HUDEP-2 (cell line): ENCODE measurements around the gene ZNF346.
"Not testable (repeated sequence)": the region's sequence is repeated elsewhere in the genome, so short reads cannot be mapped to it uniquely, and the experiment has no call there.

Source experiments
- DNase-seq, 76 experiments: peaks; one replicate each; lab custom pipeline; 2025; ENCODE audit not compliant: unreplicated experiment in 76 of 76; lab: John Stamatoyannopoulos, UW

The ZNF346 gene, protein sequence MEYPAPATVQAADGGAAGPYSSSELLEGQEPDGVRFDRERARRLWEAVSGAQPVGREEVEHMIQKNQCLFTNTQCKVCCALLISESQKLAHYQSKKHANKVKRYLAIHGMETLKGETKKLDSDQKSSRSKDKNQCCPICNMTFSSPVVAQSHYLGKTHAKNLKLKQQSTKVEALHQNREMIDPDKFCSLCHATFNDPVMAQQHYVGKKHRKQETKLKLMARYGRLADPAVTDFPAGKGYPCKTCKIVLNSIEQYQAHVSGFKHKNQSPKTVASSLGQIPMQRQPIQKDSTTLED

GRCh38 chr5:177022386-177023302 lies at the start of gene ZNF346:
Gene ZNF346, plus strand, starts transcription at chr5:177022696. Its CDS starts 43 bp downstream, at chr5:177022739.
- DNase-seq: peak in 75 of 76 experiments; percentile 17 to 91 (median 81)

DNA sequence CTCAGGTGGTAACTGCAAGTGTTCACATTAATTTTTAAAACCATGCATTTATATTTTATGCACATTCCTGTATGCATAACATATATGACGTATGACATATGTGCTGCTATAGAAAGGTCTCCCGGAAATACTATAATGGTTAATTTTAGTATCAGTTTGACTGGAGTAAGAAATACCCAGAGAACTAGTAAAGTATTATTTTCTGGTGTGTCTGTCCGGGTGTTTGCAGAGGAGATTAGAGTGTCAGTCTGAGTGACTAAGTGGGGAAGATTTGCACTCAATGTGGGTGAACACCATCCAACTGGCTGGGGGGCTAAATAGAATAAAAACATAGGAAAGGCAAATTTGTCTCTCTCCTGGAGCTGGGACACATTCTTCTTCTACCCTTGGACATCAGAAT lies 42.8 kb upstream of the ZNF346 start:
- DNase-seq: no peak

DNA sequence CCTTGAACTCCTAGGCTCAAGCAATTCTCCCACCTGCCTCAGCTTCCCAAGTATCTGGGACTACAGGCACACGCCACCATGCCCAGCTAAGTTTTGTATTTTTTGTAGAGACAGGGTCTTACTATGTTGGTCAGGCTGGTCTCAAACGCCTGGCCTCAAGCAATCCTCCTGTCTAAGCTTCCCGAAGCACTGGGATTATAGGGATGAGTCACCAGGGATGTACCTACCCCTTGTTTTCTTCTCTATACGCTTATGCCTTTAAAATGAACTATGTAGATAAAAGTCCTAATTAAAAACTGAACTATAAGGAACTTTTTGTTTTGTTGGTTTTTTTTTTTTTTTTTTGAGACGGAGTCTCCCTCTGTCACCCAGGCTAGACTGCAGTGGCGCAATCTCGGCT lies 41.7 kb upstream of the ZNF346 start:
- DNase-seq: no peak

DNA sequence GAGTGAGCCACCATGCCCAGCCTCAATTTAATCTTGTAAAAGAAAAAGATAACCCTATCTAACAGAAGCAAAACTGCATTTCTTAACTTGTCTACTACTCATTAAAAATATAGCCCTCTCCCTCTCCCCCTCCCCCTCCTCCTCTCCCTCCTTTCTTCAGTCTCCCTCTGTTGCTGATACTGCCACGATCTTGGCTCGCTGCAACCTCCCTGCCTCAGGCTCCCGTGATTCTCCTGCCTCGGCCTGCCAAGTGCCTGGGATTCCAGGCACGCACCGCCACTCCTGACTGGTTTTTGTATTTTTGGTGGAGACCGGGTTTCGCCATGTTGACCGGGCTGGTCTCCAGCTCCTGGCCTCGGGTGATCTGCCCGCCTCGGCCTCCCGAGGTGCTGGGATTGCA lies 39.4 kb upstream of the ZNF346 start:
- DNase-seq: not testable (repeated sequence)

GRCh38 chr5:176983593-176983992 lies 38.9 kb upstream of the ZNF346 start:
- not testable (repeated sequence) for DNase-seq

- not testable (repeated sequence) for DNase-seq
Observed at GRCh38 chr5:176984176-176984575, 38.3 kb upstream of the ZNF346 start.

GRCh38 chr5:176985516-176985915 lies 37.0 kb upstream of the ZNF346 start:
- DNase-seq: no peak

DNA sequence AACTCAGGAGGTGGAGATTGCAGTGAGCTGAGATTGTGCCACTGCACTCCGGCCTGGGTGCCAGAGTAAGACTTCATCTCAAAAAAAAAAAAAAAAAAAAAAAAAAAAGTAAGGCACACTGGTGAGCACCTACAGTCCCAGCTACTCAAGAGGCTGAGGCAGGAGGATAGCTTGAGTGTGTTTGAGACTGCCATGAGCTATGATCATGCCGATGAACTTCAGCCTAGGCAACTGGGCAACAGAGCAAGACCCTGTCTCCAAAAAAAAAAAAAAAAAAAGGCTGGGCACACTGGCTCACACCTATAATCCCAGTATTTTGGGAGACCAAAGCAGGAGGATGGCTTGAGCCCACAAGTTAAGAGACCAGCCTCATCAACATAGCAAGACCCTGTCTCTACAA lies 36.2 kb upstream of the ZNF346 start:
- no peak for DNase-seq

GRCh38 chr5:176987583-176987982 lies 34.9 kb upstream of the ZNF346 start:
- DNase-seq: no peak

DNA sequence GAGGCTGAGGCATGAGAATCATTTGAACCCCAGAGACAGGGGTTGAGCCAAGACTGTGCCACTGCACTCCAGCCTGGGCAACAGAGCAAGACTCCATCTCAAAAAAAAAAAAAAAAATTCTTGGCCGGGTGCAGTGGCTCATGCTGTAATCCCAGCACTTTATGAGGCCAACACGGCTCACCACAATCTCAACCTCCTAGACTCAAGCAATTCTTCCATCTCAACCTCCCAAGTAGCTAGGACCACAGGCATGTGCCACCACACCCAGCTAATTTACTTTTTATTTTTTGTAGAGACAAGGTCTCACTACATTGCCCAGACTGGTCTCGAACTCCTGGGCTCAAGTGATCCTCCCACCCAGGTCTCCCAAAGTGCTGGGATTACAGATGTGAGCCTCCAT lies 29.4 kb upstream of the ZNF346 start:
- not testable (repeated sequence) for DNase-seq

GRCh38 chr5:176994460-176995121 lies 27.9 kb upstream of the ZNF346 start:
- DNase-seq: peak in 75 of 76 experiments; percentile 7 to 89 (median 68)

- peak in 17 of 76 experiments; percentile 5 to 47 (median 32) for DNase-seq
Observed at GRCh38 chr5:176995122-176995490, 27.4 kb upstream of the ZNF346 start.

GRCh38 chr5:176995896-176996767 lies 26.4 kb upstream of the ZNF346 start:
- no peak for DNase-seq

GRCh38 chr5:176996780-176997179 lies 25.7 kb upstream of the ZNF346 start:
- DNase-seq: no peak

GRCh38 chr5:176998828-176999227 lies 23.7 kb upstream of the ZNF346 start:
- DNase-seq: no peak

DNA sequence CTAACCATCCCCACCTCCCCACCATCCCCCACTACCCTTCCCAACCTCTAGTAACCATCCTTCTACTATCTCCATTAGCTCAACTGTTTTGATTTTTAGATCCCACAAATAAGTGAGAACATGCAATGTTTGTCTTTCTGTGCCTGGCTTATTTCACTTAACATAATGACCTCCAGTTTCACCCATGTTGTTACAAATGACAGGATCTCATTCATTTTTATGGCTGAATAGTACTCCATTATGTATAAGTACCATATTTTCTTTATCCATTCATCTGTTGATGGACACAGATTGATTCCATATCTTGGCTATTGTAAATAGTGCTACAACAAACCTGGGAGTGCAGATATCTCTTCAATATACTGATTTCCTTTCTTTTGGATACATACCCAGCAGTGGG lies 23.0 kb upstream of the ZNF346 start:
- DNase-seq: not testable (repeated sequence)

- DNase-seq: no peak
Observed at GRCh38 chr5:177003649-177004048, 18.8 kb upstream of the ZNF346 start.

- DNase-seq: no peak
Observed at GRCh38 chr5:177004961-177005360, 17.5 kb upstream of the ZNF346 start.

DNA sequence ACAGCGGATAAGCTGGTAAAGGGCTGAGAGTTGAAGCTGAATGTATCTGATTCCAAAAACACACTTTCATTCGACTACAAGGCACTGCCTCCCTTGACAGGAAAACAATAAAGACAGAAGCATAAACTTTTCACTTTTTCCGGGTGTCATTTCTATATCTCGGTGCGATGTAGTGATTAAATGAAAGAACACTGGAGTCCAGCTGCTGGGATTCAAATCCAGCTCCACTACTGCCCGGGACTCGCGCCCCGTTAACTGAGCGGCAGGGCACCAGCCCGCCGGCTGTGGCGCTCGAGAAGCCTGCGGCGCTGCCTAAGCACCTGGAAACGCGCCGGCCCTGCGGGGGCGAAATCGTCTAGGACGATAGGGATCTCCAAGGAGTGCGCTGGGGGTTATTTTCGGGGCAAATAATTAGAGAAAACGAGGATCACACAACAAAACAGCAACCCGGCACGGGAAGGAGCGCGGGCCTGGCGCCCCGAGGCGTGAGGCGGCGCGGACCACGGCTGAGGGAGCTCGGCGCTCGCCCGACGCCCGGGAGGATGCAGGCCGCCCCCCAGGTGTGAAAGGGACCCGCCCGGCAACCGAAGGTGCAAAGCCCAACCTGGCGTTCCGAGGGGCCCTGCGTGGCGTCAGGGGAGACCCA lies 16.8 kb upstream of the ZNF346 start:
- peak in 71 of 76 experiments; percentile 5 to 77 (median 55) for DNase-seq
